Left ventricle myocardium inferior (tissue), 1 donor: ENCODE results near the gene E2F3. TPM values are rescaled to one million over a fixed set of nuclear protein-coding genes. Genes with fewer than 3 reads are reported as not detected.

Experiments
- DNase-seq: peaks from one replicate; pipeline ENCODE4 v3.0.0-alpha.2; 2020
- H3K27ac ChIP-seq: fragments of 200-600 bp; replicated peaks from 2 replicates; pipeline ENCODE4 v1.8.0; 2021
- H3K27me3 ChIP-seq: fragments of 200-600 bp; 2 replicates; pipeline ENCODE4 v1.8.0; 2021; ENCODE audit warnings: low read depth
- H3K36me3 ChIP-seq: fragments of 200-600 bp; 2 replicates; pipeline ENCODE4 v1.8.0; 2021
- H3K4me1 ChIP-seq: fragments of 200-600 bp; 2 replicates; pipeline ENCODE4 v1.8.0; 2021
- H3K4me3 ChIP-seq: fragments of 200-600 bp; 2 replicates; pipeline ENCODE4 v1.8.0; 2021; ENCODE audit warnings: mild to moderate bottlenecking, moderate library complexity
- H3K9me3 ChIP-seq: fragments of 200-600 bp; replicated peaks from 2 replicates; pipeline ENCODE4 v1.8.0; 2021
- intact Hi-C: fragments of 100-400 bp; cut with micrococcal nuclease; formaldehyde crosslinking; loops from one replicate; pipeline ENCODE4 v1.11.0; 2022
- total RNA-seq: library from RNA; stranded (reverse); fragmentation: NEBNext Ultra II Directional; extraction: Animal tissue kit (Norgen Biotek cat#: 25700); gene quantifications from one replicate; pipeline ENCODE4 v1.2.1, GENCODE V29; 2021
- TF ChIP-seq, protein P1 (sequence below): fragments of 200-600 bp; IDR thresholded peaks from 2 replicates; pipeline ENCODE4 v1.8.0; 2021; ENCODE audit warnings: antibody characterized with exemption, mild to moderate bottlenecking, borderline replicate concordance
- donor health status: DM: no; HTN: yes; CAD: no; lungs with severe emphysema.

The E2F3 gene
- total RNA-seq, 1 donor from 2014 or later, result 6.7 TPM

DNA sequence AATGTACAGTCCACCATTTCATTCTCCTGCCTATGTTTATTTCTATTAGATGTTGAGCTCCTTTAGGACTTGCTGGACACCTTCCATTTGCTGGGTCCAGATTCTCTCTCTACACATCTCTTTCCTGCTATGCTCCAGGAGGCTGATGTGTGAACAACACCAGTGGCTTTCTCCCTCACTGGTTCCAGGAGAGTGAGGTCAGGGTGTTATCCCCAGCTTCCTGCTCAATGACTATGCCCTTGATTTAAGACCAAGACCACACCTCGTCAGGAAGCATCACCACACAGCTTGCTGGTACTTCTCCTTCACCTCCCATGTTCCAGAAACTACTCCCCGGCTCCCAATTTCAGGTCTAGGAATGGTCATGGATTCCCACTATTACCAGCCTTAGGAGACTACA, 31.3 kb upstream of the E2F3 start:
- no peaks in the 10 kb centered on the region for H3K36me3 ChIP-seq
- no peak for DNase-seq
- no peaks in the 10 kb centered on the region for H3K4me1 ChIP-seq
- intact Hi-C loops, result no loop called here
- H3K27ac ChIP-seq, result no peak overlapping the region
- peaks cover 12% of the 10 kb centered on the region for H3K27me3 ChIP-seq
- TF ChIP-seq, protein P1, sequence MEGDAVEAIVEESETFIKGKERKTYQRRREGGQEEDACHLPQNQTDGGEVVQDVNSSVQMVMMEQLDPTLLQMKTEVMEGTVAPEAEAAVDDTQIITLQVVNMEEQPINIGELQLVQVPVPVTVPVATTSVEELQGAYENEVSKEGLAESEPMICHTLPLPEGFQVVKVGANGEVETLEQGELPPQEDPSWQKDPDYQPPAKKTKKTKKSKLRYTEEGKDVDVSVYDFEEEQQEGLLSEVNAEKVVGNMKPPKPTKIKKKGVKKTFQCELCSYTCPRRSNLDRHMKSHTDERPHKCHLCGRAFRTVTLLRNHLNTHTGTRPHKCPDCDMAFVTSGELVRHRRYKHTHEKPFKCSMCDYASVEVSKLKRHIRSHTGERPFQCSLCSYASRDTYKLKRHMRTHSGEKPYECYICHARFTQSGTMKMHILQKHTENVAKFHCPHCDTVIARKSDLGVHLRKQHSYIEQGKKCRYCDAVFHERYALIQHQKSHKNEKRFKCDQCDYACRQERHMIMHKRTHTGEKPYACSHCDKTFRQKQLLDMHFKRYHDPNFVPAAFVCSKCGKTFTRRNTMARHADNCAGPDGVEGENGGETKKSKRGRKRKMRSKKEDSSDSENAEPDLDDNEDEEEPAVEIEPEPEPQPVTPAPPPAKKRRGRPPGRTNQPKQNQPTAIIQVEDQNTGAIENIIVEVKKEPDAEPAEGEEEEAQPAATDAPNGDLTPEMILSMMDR, result no peak
- H3K4me3 ChIP-seq, result no peak overlapping the region
- H3K9me3 ChIP-seq, result no peaks in the 10 kb centered on the region

- Histone ChIP-seq H3K36me3 (no peaks in the 10 kb centered on the region), H3K4me3 (no peak overlapping the region), H3K4me1 (no peaks in the 10 kb centered on the region), H3K27ac (no peak overlapping the region), H3K9me3 (no peaks in the 10 kb centered on the region), H3K27me3 (peaks cover 12% of the 10 kb centered on the region)
- TF ChIP-seq, protein P1, result no peak
- DNase-seq, result no peak
- intact Hi-C loops, result no loop called here
These were observed 30.9 kb upstream of the E2F3 start for GRCh38 chr6:20370801-20371200.

- H3K27ac ChIP-seq, result no peak overlapping the region
- no peak overlapping the region for H3K4me3 ChIP-seq
- intact Hi-C loops, result no loop called here
- no peaks in the 10 kb centered on the region for H3K9me3 ChIP-seq
- TF ChIP-seq, protein P1, result no peak
- no peaks in the 10 kb centered on the region for H3K4me1 ChIP-seq
- no peak for DNase-seq
- H3K36me3 ChIP-seq, result no peaks in the 10 kb centered on the region
- H3K27me3 ChIP-seq, result no peaks in the 10 kb centered on the region
These were observed 26.2 kb upstream of the E2F3 start for GRCh38 chr6:20375436-20375835.

- H3K36me3 ChIP-seq, result no peaks in the 10 kb centered on the region
- intact Hi-C loops, result no loop called here
- no peak overlapping the region for H3K27ac ChIP-seq
- TF ChIP-seq, protein P1, result no peak
- DNase-seq, result no peak
- H3K4me3 ChIP-seq, result no peak overlapping the region
- H3K27me3 ChIP-seq, result no peaks in the 10 kb centered on the region
- no peaks in the 10 kb centered on the region for H3K9me3 ChIP-seq
- no peaks in the 10 kb centered on the region for H3K4me1 ChIP-seq
These were observed 23.9 kb upstream of the E2F3 start for GRCh38 chr6:20377623-20378265.

DNA sequence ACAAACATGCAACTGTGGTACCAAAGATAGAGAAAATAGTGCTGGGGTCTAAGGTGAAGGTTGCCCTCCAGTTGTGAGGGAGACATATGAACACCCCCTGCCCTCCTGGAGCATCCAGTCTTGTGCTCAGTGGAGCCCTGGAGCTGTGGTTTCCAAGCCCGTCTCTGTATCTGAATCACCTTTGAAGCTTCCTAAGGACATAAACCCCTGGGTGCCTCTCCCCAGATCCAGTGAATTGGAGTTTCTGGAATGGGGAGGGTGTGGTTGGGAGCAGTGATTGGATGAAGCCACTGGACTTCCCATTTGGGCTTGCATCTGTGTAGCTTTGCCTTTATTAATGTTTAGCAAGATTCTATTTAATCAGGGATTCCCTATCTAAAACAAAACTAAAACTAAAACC, 22.4 kb upstream of the E2F3 start:
- TF ChIP-seq, protein P1, result no peak
- intact Hi-C loops, result no loop called here
- H3K4me3 ChIP-seq, result no peak overlapping the region

DNA sequence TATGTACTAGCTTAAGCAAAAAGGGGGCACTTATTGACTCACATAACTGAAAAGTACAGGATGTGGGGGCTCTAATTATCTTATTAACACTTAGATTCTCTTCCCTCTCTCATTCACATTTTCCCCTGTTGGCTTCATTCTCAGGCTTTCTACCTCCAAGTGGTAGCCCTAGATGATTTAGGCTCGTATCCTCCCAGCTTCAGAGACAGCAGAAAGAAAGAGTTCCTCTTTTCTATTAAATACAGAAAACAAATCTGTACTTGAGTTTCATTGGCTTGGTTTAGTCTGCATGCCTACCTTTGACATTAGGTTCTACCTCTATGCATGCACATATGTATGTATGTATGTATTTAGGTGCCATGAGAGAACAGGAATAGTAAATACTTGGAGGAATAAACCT, 15.5 kb upstream of the E2F3 start:
- intact Hi-C loops, result no loop called here
- DNase-seq, result no peak
- Histone ChIP-seq H3K36me3 (no peaks in the 10 kb centered on the region), H3K4me3 (no peak overlapping the region), H3K27me3 (no peaks in the 10 kb centered on the region), H3K9me3 (no peaks in the 10 kb centered on the region), H3K27ac (no peak overlapping the region), H3K4me1 (no peaks in the 10 kb centered on the region)
- TF ChIP-seq, protein P1, result no peak

More for the DNA sequence above, 22.4 kb upstream of the E2F3 start:
- H3K27ac ChIP-seq, result no peak overlapping the region
- H3K36me3 ChIP-seq, result no peaks in the 10 kb centered on the region
- no peaks in the 10 kb centered on the region for H3K4me1 ChIP-seq
- H3K9me3 ChIP-seq, result no peaks in the 10 kb centered on the region
- DNase-seq, result no peak
- H3K27me3 ChIP-seq, result no peaks in the 10 kb centered on the region
